Activated CD4-positive, alpha-beta T cell treated with anti-CD3 and anti-CD28 coated beads for 36 hours (primary cell): Measurements from ENCODE around the gene FITM1. TPM values are rescaled to one million over a fixed set of nuclear protein-coding genes. Genes with fewer than 3 reads are reported as not detected.
A peak's percentile ranks its signal among the peaks of the same experiment; 100 is the strongest.

Experiments used
- ATAC-seq: fragments of 200-7000 bp; cut with Tn5 transposase; one replicate; pipeline ENCODE4 v1.10.0; 2021; ENCODE audit warnings: mild to moderate bottlenecking, moderate library complexity
- CTCF ChIA-PET: fragments of 350-600 bp; sonication (Branson Sonifier 250); formaldehyde crosslinking; loops from one replicate; lab custom pipeline; 2021; ENCODE audit warnings: antibody characterized with exemption; lab: Charles Lee
- POLR2A ChIA-PET: fragments of 350-600 bp; sonication (Branson Sonifier 250); formaldehyde crosslinking; loops from one replicate; lab custom pipeline; 2021; ENCODE audit warnings: antibody characterized with exemption, inconsistent platforms; lab: Charles Lee
- DNase-seq: peaks from one replicate; pipeline ENCODE4 v3.0.0-alpha.2; 2020
- H3K27ac Mint-ChIP-seq: one replicate; pipeline ENCODE4 v1.8.0; 2021; ENCODE audit warnings: mixed read lengths
- H3K27me3 Mint-ChIP-seq: one replicate; pipeline ENCODE4 v1.8.0; 2021; ENCODE audit warnings: mixed read lengths
- H3K36me3 Mint-ChIP-seq: one replicate; pipeline ENCODE4 v1.8.0; 2021; ENCODE audit warnings: low read depth, mixed read lengths
- H3K4me1 Mint-ChIP-seq: one replicate; pipeline ENCODE4 v1.8.0; 2021; ENCODE audit warnings: mixed read lengths
- H3K4me3 Mint-ChIP-seq: one replicate; pipeline ENCODE4 v1.8.0; 2021; ENCODE audit warnings: mild to moderate bottlenecking, moderate library complexity, mixed read lengths
- H3K9me3 Mint-ChIP-seq: one replicate; pipeline ENCODE4 v1.8.0; 2021; ENCODE audit warnings: low read depth, mixed read lengths
- intact Hi-C, 2 experiments: fragments of 100-400 bp; cut with DNase I in 1 of 2; cut with micrococcal nuclease in 1 of 2; formaldehyde crosslinking; loops; one replicate each; pipeline versions ENCODE4 v1.14.2 to v1.15.1; 2022 to 2024; cut with DNase I, micrococcal nuclease
- total RNA-seq, 2 experiments: library from RNA; stranded (reverse); gene quantifications; one replicate each; pipeline ENCODE4 v1.2.3, GENCODE V29; 2021

FITM1 gene
- total RNA-seq, 2 experiments from 2014 or later, result 0.53 TPM; not detected in 1

GRCh38 chr14:24132061-24132685 is 1.7 kb downstream of the FITM1 start:
- Mint-ChIP-seq H3K27me3 (no peaks in the 10 kb centered on the region), H3K27ac (peak overlapping the region; percentile 80), H3K9me3 (no peaks in the 10 kb centered on the region), H3K4me3 (no peak overlapping the region), H3K4me1 (peaks cover 25% of the 10 kb centered on the region), H3K36me3 (peaks cover 8% of the 10 kb centered on the region)
- DNase-seq (peak; percentile 55), ATAC-seq (no peak)
- ChIA-PET CTCF (interaction anchor here (0.7 to 3.4 kb wide), 9 partner anchors 8 to 620 kb away, joined by 3 to 15 read pairs (median 4); partner anchors contain the start of genes DCAF11, IRF9, NRL and RNF31), POLR2A (interaction anchor here (2.1 kb wide), 1 partner anchor 18 kb away, joined by 5 read pairs; the partner anchor contains the start of genes DCAF11 and NRL)
- intact Hi-C loops, result no loop called here

GRCh38 chr14:24132976-24133375 is 2.5 kb downstream of the FITM1 start:
- Mint-ChIP-seq H3K27ac (peak overlapping the region; percentile 80), H3K4me1 (peaks cover 31% of the 10 kb centered on the region), H3K9me3 (no peaks in the 10 kb centered on the region), H3K27me3 (no peaks in the 10 kb centered on the region), H3K36me3 (peaks cover 15% of the 10 kb centered on the region), H3K4me3 (no peak overlapping the region)
- DNase-seq (no peak), ATAC-seq (no peak)
- POLR2A ChIA-PET, result interaction anchor here (2.1 kb wide), 1 partner anchor 18 kb away, joined by 5 read pairs; the partner anchor contains the start of genes DCAF11 and NRL
- CTCF ChIA-PET, result interaction anchor here (0.6 to 3.4 kb wide), 7 partner anchors 14 to 81 kb away, joined by 3 to 15 read pairs (median 4); partner anchors contain the start of genes DCAF11, IRF9, NRL and RNF31
- intact Hi-C loops, result no loop called here

DNA sequence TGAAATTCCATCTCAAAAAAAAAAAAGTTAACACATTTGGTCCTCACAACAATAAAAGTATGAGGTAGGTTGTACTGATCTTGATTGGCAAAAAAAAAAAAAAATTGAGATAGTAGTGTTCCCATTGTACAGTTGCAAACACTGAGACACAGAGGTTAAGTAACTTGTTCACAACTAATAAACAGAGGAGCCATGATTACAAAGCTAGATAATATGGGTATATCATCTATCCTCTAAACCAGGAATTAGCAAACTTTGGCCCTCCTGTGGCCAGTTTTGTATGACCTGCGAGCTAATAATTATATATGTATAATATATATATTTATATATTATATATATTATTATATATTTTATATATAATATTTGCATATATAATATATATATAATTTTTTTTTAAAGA is 3.3 kb downstream of the FITM1 start:
- DNase-seq (no peak), ATAC-seq (no peak)
- ChIA-PET CTCF (interaction anchor here (0.6 to 3.4 kb wide), 3 partner anchors 27 to 302 kb away, joined by 3 to 15 read pairs (median 3); partner anchors contain the start of gene IRF9), POLR2A (interaction anchor here (0.6 to 2.1 kb wide), 4 partner anchors 19 to 65 kb away, joined by 3 to 8 read pairs (median 6); partner anchors contain the start of genes DCAF11 and NRL)
- H3K4me3 Mint-ChIP-seq, result no peak overlapping the region
- no peaks in the 10 kb centered on the region for H3K27me3 Mint-ChIP-seq
- no peaks in the 10 kb centered on the region for H3K9me3 Mint-ChIP-seq
- H3K4me1 Mint-ChIP-seq, result peaks cover 38% of the 10 kb centered on the region
- intact Hi-C loops, result no loop called here
- H3K36me3 Mint-ChIP-seq, result peaks cover 22% of the 10 kb centered on the region
- H3K27ac Mint-ChIP-seq, result no peak overlapping the region

- ChIA-PET POLR2A (interaction anchor here (0.6 to 3.1 kb wide), 8 partner anchors 11 to 470 kb away, joined by 3 to 35 read pairs (median 6); partner anchors contain the start of genes DCAF11, IPO4, IRF9 and NRL), CTCF (interaction anchor here (0.6 to 2.3 kb wide), 8 partner anchors 11 to 839 kb away, joined by 3 to 12 read pairs (median 5); partner anchors contain the start of genes CARMIL3, DCAF11, NRL and PSME2)
- peak; percentile 1 for ATAC-seq
- Mint-ChIP-seq H3K27ac (peak overlapping the region; percentile 92), H3K4me1 (peaks cover 50% of the 10 kb centered on the region), H3K27me3 (no peaks in the 10 kb centered on the region), H3K36me3 (peaks cover 39% of the 10 kb centered on the region), H3K9me3 (no peaks in the 10 kb centered on the region), H3K4me3 (peak overlapping the region; percentile 92)
- intact Hi-C loops, result loop anchor here in 1 of 2 experiments (5.0 kb wide), 1 partner anchor 297 kb away; no protein-coding TSS in a partner anchor
- DNase-seq, result peak; percentile 38
Observed at GRCh38 chr14:24135584-24135833, 5.0 kb downstream of the FITM1 start.

DNA sequence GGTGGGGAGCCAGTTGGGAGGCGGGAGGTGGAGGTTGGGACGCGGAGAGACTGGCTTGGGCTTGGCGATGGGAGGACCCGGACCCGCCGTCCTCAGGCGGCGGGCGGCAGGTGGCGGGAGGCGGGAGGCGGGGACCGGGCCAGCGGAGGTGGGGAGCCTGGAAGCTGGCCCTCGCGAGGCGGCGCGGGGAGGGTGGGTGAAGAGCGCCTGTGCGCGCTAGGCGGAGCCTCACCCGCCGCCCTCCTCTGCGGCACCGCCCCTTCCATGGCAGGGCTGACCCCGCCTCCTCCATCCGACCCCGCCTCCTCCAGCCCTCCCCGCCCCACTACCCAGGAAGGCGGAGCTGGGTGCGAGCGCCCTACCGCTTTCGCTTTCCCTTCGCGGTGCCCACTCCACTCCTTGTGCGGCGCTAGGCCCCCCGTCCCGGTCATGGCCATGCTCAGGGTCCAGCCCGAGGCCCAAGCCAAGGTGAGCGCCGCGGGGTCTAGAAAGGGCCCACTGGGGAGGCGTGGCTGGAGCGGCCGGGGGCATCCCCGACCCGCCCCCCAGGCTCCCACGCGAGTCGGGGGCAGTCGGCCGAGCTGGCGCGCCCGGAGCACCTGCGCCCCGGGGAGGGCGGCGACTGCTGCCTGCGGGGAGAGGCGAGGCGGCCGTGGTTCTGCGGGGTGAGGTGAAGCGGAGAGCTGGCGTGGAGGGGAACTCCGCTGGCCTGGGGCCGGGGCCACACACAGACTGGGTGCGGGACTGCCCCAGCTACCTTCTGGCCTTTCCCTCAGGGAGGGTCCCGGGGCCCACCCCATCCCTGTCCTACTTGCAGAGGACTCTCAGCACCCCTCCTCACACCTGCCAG is 5.6 kb downstream of the FITM1 start, which contains the start of gene PSME1:
PSME1 (plus strand) TSS at position 361 of the 850 bp plus-strand sequence; CDS start at position 430, 69 bp downstream.
- peaks cover 50% of the 10 kb centered on the region for H3K4me1 Mint-ChIP-seq
- H3K27ac Mint-ChIP-seq, result peak within 1 kb of the TSS; percentile 92
- H3K4me3 Mint-ChIP-seq, result peak within 1 kb of the TSS; percentile 92
- CTCF ChIA-PET, result interaction anchor here (0.8 to 2.3 kb wide), 9 partner anchors 10 to 300 kb away, joined by 3 to 12 read pairs (median 4); partner anchors contain the start of genes CARMIL3, CIDEB, DCAF11 and NRL
- intact Hi-C loops, result loop anchor here (1.0 to 5.0 kb wide), 9 partner anchors 10 to 296 kb away; partner anchors contain the start of genes DCAF11 (in 2 of the 2), IPO4 (in 2 of the 2), NRL (in 2 of the 2) and CHMP4A (in 1 of the 2)
- H3K9me3 Mint-ChIP-seq, result no peaks in the 10 kb centered on the region
- ATAC-seq (peak; percentile 95), DNase-seq (peak; percentile 98)
- peaks cover 45% of the 10 kb centered on the region for H3K36me3 Mint-ChIP-seq
- POLR2A ChIA-PET, result interaction anchor here (0.6 to 3.1 kb wide), 11 partner anchors 10 to 1373 kb away, joined by 3 to 35 read pairs (median 4); partner anchors contain the start of genes DCAF11, IPO4, IRF9 and NRL
- no peaks in the 10 kb centered on the region for H3K27me3 Mint-ChIP-seq

GRCh38 chr14:24136684-24137528 is 6.4 kb downstream of the FITM1 start:
- H3K4me1 Mint-ChIP-seq, result peaks cover 50% of the 10 kb centered on the region
- peaks cover 47% of the 10 kb centered on the region for H3K36me3 Mint-ChIP-seq
- peak overlapping the region; percentile 91 for H3K27ac Mint-ChIP-seq

GRCh38 chr14:24137529-24138395 is 7.3 kb downstream of the FITM1 start:
- DNase-seq (no peak), ATAC-seq (no peak)
- peaks cover 48% of the 10 kb centered on the region for H3K4me1 Mint-ChIP-seq
- H3K27ac Mint-ChIP-seq, result peak overlapping the region; percentile 91
- ChIA-PET CTCF (interaction anchor here (0.7 to 2.5 kb wide), 7 partner anchors 9 to 299 kb away, joined by 3 to 14 read pairs (median 5); partner anchors contain the start of genes DCAF11, IRF9, MDP1 and NRL), POLR2A (interaction anchor here (0.6 to 3.1 kb wide), 6 partner anchors 9 to 47 kb away, joined by 3 to 35 read pairs (median 6); partner anchors contain the start of genes DCAF11, NRL, PSME2 and RNF31)
- intact Hi-C loops, result loop anchor here in 1 of 2 experiments (5.0 kb wide), 1 partner anchor 295 kb away; no protein-coding TSS in a partner anchor
- H3K36me3 Mint-ChIP-seq, result peaks cover 53% of the 10 kb centered on the region
- peak overlapping the region; percentile 92 for H3K4me3 Mint-ChIP-seq
- H3K9me3 Mint-ChIP-seq, result no peaks in the 10 kb centered on the region
- H3K27me3 Mint-ChIP-seq, result no peaks in the 10 kb centered on the region

More at GRCh38 chr14:24136684-24137528, 6.4 kb downstream of the FITM1 start:
- Mint-ChIP-seq H3K27me3 (no peaks in the 10 kb centered on the region), H3K4me3 (peak overlapping the region; percentile 92), H3K9me3 (no peaks in the 10 kb centered on the region)
- ChIA-PET POLR2A (interaction anchor here (0.6 to 3.1 kb wide), 7 partner anchors 9 to 1374 kb away, joined by 3 to 35 read pairs (median 4); partner anchors contain the start of genes DCAF11, IRF9, NRL and PSME2), CTCF (interaction anchor here (0.7 to 2.5 kb wide), 9 partner anchors 10 to 299 kb away, joined by 3 to 14 read pairs (median 5); partner anchors contain the start of genes CIDEB, DCAF11, IRF9 and MDP1)
- ATAC-seq, result no peak
- intact Hi-C loops, result loop anchor here (1.0 to 5.0 kb wide), 9 partner anchors 9 to 295 kb away; partner anchors contain the start of genes DCAF11 (in 2 of the 2), IPO4 (in 2 of the 2), NRL (in 2 of the 2) and CHMP4A (in 1 of the 2)
- peak; percentile 44 for DNase-seq

- peaks cover 62% of the 10 kb centered on the region for H3K36me3 Mint-ChIP-seq
- DNase-seq (no peak), ATAC-seq (no peak)
- peak overlapping the region; percentile 88 for H3K4me3 Mint-ChIP-seq
- H3K9me3 Mint-ChIP-seq, result no peaks in the 10 kb centered on the region
- intact Hi-C loops, result loop anchor here in 1 of 2 experiments (5.0 kb wide), 1 partner anchor 294 kb away; no protein-coding TSS in a partner anchor
- POLR2A ChIA-PET, result interaction anchor here (0.7 to 1.1 kb wide), 2 partner anchors 8 to 46 kb away, joined by 3 read pairs; partner anchors contain the start of gene RNF31
- H3K4me1 Mint-ChIP-seq, result peaks cover 52% of the 10 kb centered on the region
- peak overlapping the region; percentile 78 for H3K27ac Mint-ChIP-seq
- no peaks in the 10 kb centered on the region for H3K27me3 Mint-ChIP-seq
- CTCF ChIA-PET, result interaction anchor here (0.7 to 2.5 kb wide), 5 partner anchors 8 to 36 kb away, joined by 3 to 14 read pairs (median 5); partner anchors contain the start of genes IRF9, PSME2 and RNF31
Observed at GRCh38 chr14:24138396-24139271, 8.2 kb downstream of the FITM1 start.
